Stimulated activated CD4-positive, alpha-beta T cell treated with anti-CD3 and anti-CD28 coated beads, Interleukin-2, amount 100 ng/mL, for 4 hours (primary cell): ENCODE data around the gene NUTM2A.
"Not testable (repeated sequence)": the region's sequence is repeated elsewhere in the genome, so short reads cannot be mapped to it uniquely, and the experiment has no call there.

Source experiments
- DNase-seq: peaks from one replicate; pipeline ENCODE4 v3.0.0-alpha.2; 2020; ENCODE audit warnings: low read depth

The NUTM2A gene

GRCh38 chr10:87225148-87225547 is at the start of gene NUTM2A:
NUTM2A (plus strand) TSS chr10:87225448; CDS start chr10:87225831, 383 bp downstream.
- not testable (repeated sequence) for DNase-seq

- not testable (repeated sequence) for DNase-seq
Measured at GRCh38 chr10:87177587-87177986, 47.7 kb upstream of the NUTM2A start.

GRCh38 chr10:87184421-87184820 is 40.8 kb upstream of the NUTM2A start:
- DNase-seq = not testable (repeated sequence)

- DNase-seq = not testable (repeated sequence)
Measured at GRCh38 chr10:87186016-87186415, 39.2 kb upstream of the NUTM2A start.

GRCh38 chr10:87187573-87187972 is 37.7 kb upstream of the NUTM2A start:
- not testable (repeated sequence) for DNase-seq

GRCh38 chr10:87191841-87192240 is 33.4 kb upstream of the NUTM2A start:
- DNase-seq = not testable (repeated sequence)

- not testable (repeated sequence) for DNase-seq
Measured at GRCh38 chr10:87200924-87201323, 24.3 kb upstream of the NUTM2A start.

GRCh38 chr10:87204801-87205200 is 20.4 kb upstream of the NUTM2A start:
- not testable (repeated sequence) for DNase-seq

GRCh38 chr10:87206922-87207321 is 18.3 kb upstream of the NUTM2A start:
- DNase-seq = not testable (repeated sequence)

- DNase-seq = not testable (repeated sequence)
Measured at GRCh38 chr10:87210309-87210708, 14.9 kb upstream of the NUTM2A start.

- not testable (repeated sequence) for DNase-seq
Measured at GRCh38 chr10:87211848-87212247, 13.4 kb upstream of the NUTM2A start.

- DNase-seq = not testable (repeated sequence)
Measured at GRCh38 chr10:87213150-87213765, 12.0 kb upstream of the NUTM2A start.

GRCh38 chr10:87213806-87214205 is 11.4 kb upstream of the NUTM2A start:
- DNase-seq = not testable (repeated sequence)

- not testable (repeated sequence) for DNase-seq
Measured at GRCh38 chr10:87216120-87216519, 9.1 kb upstream of the NUTM2A start.

GRCh38 chr10:87219370-87219769 is 5.9 kb upstream of the NUTM2A start:
- DNase-seq = not testable (repeated sequence)

- DNase-seq = not testable (repeated sequence)
Measured at GRCh38 chr10:87222789-87223188, 2.5 kb upstream of the NUTM2A start.

- DNase-seq = not testable (repeated sequence)
Measured at GRCh38 chr10:87228247-87228646, 3.0 kb downstream of the NUTM2A start.

- DNase-seq = not testable (repeated sequence)
Measured at GRCh38 chr10:87229211-87229610, 4.0 kb downstream of the NUTM2A start.

- DNase-seq = not testable (repeated sequence)
Measured at GRCh38 chr10:87234854-87235253, 9.6 kb downstream of the NUTM2A start.

- not testable (repeated sequence) for DNase-seq
Measured at GRCh38 chr10:87237244-87237643, 12.0 kb downstream of the NUTM2A start.

GRCh38 chr10:87239346-87239808 is 14.1 kb downstream of the NUTM2A start:
- not testable (repeated sequence) for DNase-seq

GRCh38 chr10:87242192-87242591 is 16.9 kb downstream of the NUTM2A start:
- not testable (repeated sequence) for DNase-seq

- DNase-seq = not testable (repeated sequence)
Measured at GRCh38 chr10:87247335-87247734, 22.1 kb downstream of the NUTM2A start.
